Erythroblast (primary cell): ENCODE measurements around the gene CFAP97D2.

Experiments
- GATA1 ChIP-seq: IDR thresholded peaks from 2 replicates; pipeline ENCODE4 v1.6.1; 2011; ENCODE audit warnings: low read depth, mild to moderate bottlenecking, control low read depth, low read length, moderate library complexity
- POLR2A ChIP-seq: IDR thresholded peaks from 2 replicates; pipeline ENCODE4 v1.6.1; 2011; ENCODE audit warnings: mild to moderate bottlenecking, low read length

DNA sequence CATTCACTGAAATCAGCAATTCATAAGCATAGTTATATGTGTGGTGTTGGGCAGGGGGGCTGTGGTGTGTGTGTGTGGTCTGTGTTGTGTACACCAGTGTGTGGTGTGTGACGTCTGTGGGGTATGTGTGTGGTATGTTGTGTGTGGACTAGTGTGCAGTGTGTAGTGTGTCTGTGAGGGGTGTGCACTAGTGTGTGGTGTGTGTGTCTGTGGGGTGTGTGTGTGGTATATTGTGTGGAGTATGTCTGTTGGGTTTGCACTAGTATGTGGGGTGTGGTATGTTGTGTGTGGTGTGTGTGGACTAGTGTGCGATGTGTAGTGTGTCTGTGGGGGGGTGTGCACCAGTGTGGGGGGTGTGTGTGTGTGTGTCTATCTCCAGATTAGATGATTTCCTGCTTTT, 48.5 kb downstream of the CFAP97D2 start:
- TF ChIP-seq POLR2A (no peak), GATA1 (no peak)
